ENCODE measurements around the gene C2orf80.

C2orf80 gene

DNA sequence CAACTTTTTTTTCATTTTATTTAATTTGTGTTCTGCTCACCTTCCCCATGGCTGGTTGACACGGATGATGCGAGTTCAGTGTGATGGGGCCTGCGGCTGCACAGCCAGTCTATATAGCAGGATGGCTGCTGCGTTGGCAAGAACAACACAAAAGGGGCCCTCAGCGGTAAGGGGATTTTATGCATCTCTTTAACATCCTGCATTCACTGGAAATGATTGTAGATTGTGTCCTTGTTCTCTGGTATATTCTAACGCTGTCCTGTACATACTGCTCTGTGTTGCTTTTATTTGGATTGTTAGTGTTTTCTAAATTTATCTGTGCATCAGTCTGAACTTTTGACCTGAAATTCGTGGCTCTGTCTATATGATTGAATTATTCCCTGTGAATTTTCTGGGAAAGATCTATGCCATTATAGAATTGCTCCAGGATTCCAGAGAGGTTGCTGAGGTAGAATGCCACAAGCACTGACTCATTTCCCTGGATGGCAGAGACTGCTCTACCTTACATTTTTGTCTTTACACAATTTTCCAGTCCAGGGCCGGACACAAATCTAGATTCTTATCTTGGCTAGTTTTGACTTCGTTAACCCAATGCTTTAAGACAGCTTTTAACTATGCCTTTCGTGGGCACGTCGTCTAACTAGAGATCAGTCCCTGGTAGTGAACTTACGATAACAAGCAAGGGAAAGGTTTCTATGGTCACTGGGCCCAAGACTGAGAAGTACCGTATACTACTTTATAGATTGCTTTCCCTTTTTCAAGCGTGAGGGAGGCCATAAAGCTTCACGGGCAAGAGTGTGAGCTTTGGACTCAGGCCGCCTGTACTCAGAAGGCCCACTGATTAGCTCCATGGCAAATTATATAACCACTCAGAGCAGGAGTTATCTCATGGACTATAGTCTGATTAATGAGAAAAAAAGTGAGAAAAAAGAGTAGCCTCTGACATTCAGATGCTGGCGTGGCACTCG is 59.8 kb downstream of the C2orf80 start, which contains the start of gene CRYGC:
Gene CRYGC, minus strand, starts transcription at position 85 of the 968 bp plus-strand sequence. Its CDS starts 36 bp downstream, at position 49.
- Histone ChIP-seq H4K91ac (ENCODE audit: low read depth, low read length, poor library complexity) (no peak within 1 kb of the TSS), H3K4me3 (ENCODE audit: low read length in 2 of 2) (no peak within 1 kb of the TSS), H2BK15ac (ENCODE audit: low read length) (no peak within 1 kb of the TSS), H3K27ac (replicated peaks; ENCODE audit: low read length) (no peak within 1 kb of the TSS), H3K18ac (ENCODE audit: low read length) (no peak within 1 kb of the TSS), H3K4me1 (ENCODE audit: control insufficient read depth in 2 of 2, insufficient read depth in 1 of 2, low read depth in 1 of 2, low read length in 2 of 2) (peaks cover 2 to 8% of the 10 kb centered on the region in 2 donors), H3K36me3 (replicated peaks in 1 of 2; ENCODE audit: control insufficient read depth in 2 of 2, insufficient read depth in 2 of 2, low read length in 2 of 2) (no peaks in the 10 kb centered on the region), H2BK5ac (ENCODE audit: low read length) (no peak within 1 kb of the TSS), H3K27me3 (ENCODE audit: control insufficient read depth in 3 of 3, insufficient read depth in 3 of 3, low read depth in 1 of 3, low read length in 3 of 3) (no peaks in the 10 kb centered on the region), H2AFZ (ENCODE audit: low read length) (peak within 1 kb of the TSS; percentile 72), H3K9me3 (replicated peaks in 1 of 2; ENCODE audit: control insufficient read depth in 2 of 2, insufficient read depth in 1 of 2, low read depth in 1 of 2, low read length in 2 of 2) (no peaks in the 10 kb centered on the region), H3K4ac (ENCODE audit: low read length) (no peak within 1 kb of the TSS), H4K8ac (ENCODE audit: low read depth, low read length) (no peak within 1 kb of the TSS), H3K14ac (ENCODE audit: low read length) (no peak within 1 kb of the TSS), H3K9ac (ENCODE audit: low read depth, low read length, poor library complexity) (no peak within 1 kb of the TSS), H2BK120ac (ENCODE audit: low read depth, low read length) (no peak within 1 kb of the TSS), H3K23ac (ENCODE audit: low read depth, low read length, poor library complexity) (no peak within 1 kb of the TSS), H2AK5ac (ENCODE audit: low read depth, low read length) (no peak within 1 kb of the TSS), H3K4me2 (ENCODE audit: insufficient read depth, low read length, poor library complexity, severe bottlenecking) (no peak within 1 kb of the TSS), H3K79me1 (ENCODE audit: low read depth, low read length) (no peaks in the 10 kb centered on the region), H2BK12ac (ENCODE audit: low read length) (no peak within 1 kb of the TSS)
- WGBS, 2 donors (ENCODE audit: extremely low coverage in 2 of 2, insufficient read length in 2 of 2, insufficient replicate concordance in 1 of 2), result no CpG with 5 or more reads among the region's 19 CpGs
- no peak for DNase-seq (ENCODE audit: low spot score)

DNA sequence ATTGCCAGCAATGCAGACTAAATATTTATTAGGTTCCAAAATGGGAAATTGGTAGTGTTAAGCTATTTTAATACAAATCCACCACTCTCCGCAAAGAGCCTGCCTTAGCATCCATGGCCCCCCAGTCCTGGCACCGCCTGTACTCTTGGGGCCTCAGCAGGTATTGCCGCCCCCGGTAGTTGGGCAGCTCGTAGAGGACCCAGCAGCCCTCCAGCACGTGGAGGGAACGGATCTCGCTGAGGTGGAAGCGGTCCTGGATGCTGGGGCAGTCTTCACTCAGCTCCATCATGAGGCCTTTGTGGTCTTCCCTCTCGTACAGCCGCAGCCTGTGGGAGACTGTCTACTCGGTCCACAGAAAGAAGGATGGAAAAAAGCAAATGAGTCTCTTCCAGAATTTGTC is 61.7 kb downstream of the C2orf80 start:
- no peak overlapping the region for H4K91ac ChIP-seq (ENCODE audit: low read depth, low read length, poor library complexity)
- H3K23ac ChIP-seq (ENCODE audit: low read depth, low read length, poor library complexity), result no peak overlapping the region
- no peak overlapping the region for H3K27ac ChIP-seq (replicated peaks; ENCODE audit: low read length)
- H3K4me3 ChIP-seq (ENCODE audit: low read length in 2 of 2), result no peak overlapping the region
- H3K14ac ChIP-seq (ENCODE audit: low read length), result no peak overlapping the region
- H3K4ac ChIP-seq (ENCODE audit: low read length), result no peak overlapping the region
- H2BK5ac ChIP-seq (ENCODE audit: low read length), result no peak overlapping the region
- no peak overlapping the region for H2AK5ac ChIP-seq (ENCODE audit: low read depth, low read length)
- peak overlapping the region; percentile 74 for H3K18ac ChIP-seq (ENCODE audit: low read length)
- H2BK120ac ChIP-seq (ENCODE audit: low read depth, low read length), result no peak overlapping the region
- no peak overlapping the region for H2AFZ ChIP-seq (ENCODE audit: low read length)
- no peak overlapping the region for H3K4me2 ChIP-seq (ENCODE audit: insufficient read depth, low read length, poor library complexity, severe bottlenecking)
- H2BK12ac ChIP-seq (ENCODE audit: low read length), result no peak overlapping the region
- no peak overlapping the region for H4K8ac ChIP-seq (ENCODE audit: low read depth, low read length)
- no peak for DNase-seq (ENCODE audit: low spot score)
- H2BK15ac ChIP-seq (ENCODE audit: low read length), result no peak overlapping the region
- no CpG with 5 or more reads among the region's 12 CpGs for WGBS, 2 donors (ENCODE audit: extremely low coverage in 2 of 2, insufficient read length in 2 of 2, insufficient replicate concordance in 1 of 2)
- H3K36me3 ChIP-seq (replicated peaks in 1 of 2; ENCODE audit: control insufficient read depth in 2 of 2, insufficient read depth in 2 of 2, low read length in 2 of 2), result no peaks in the 10 kb centered on the region
- H3K9ac ChIP-seq (ENCODE audit: low read depth, low read length, poor library complexity), result no peak overlapping the region
- no peaks in the 10 kb centered on the region for H3K27me3 ChIP-seq (ENCODE audit: control insufficient read depth in 3 of 3, insufficient read depth in 3 of 3, low read depth in 1 of 3, low read length in 3 of 3)
- H3K9me3 ChIP-seq (replicated peaks in 1 of 2; ENCODE audit: control insufficient read depth in 2 of 2, insufficient read depth in 1 of 2, low read depth in 1 of 2, low read length in 2 of 2), result no peaks in the 10 kb centered on the region
- H3K79me1 ChIP-seq (ENCODE audit: low read depth, low read length), result no peaks in the 10 kb centered on the region
- peaks cover 0 to 8% of the 10 kb centered on the region in 2 donors for H3K4me1 ChIP-seq (ENCODE audit: control insufficient read depth in 2 of 2, insufficient read depth in 1 of 2, low read depth in 1 of 2, low read length in 2 of 2)

DNA sequence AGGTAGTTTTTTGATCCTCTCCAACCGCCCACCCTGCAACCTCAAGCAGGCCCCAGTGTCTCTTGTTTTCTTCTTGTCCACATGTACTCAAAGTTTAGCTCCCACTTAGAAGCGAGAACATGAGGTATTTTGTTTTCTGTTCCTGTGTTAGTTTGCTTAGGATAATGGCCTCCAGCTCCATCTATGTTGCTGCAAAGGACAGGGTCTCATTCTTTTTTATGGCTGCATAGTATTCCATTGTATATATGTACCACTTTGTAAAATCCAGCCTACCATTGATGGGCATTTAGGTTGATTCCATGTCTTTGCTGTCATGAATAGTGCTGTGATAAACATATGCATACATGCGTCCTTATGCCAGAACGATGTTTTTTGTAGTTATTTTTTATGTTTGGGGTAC is 62.7 kb downstream of the C2orf80 start:
- Histone ChIP-seq H3K79me1 (ENCODE audit: low read depth, low read length) (no peaks in the 10 kb centered on the region), H3K4ac (ENCODE audit: low read length) (no peak overlapping the region), H3K27ac (replicated peaks; ENCODE audit: low read length) (no peak overlapping the region), H3K23ac (ENCODE audit: low read depth, low read length, poor library complexity) (no peak overlapping the region), H3K27me3 (ENCODE audit: control insufficient read depth in 3 of 3, insufficient read depth in 3 of 3, low read depth in 1 of 3, low read length in 3 of 3) (no peaks in the 10 kb centered on the region), H3K4me2 (ENCODE audit: insufficient read depth, low read length, poor library complexity, severe bottlenecking) (no peak overlapping the region), H2BK12ac (ENCODE audit: low read length) (no peak overlapping the region), H2AK5ac (ENCODE audit: low read depth, low read length) (no peak overlapping the region), H3K18ac (ENCODE audit: low read length) (no peak overlapping the region), H3K36me3 (replicated peaks in 1 of 2; ENCODE audit: control insufficient read depth in 2 of 2, insufficient read depth in 2 of 2, low read length in 2 of 2) (no peaks in the 10 kb centered on the region), H3K4me3 (ENCODE audit: low read length in 2 of 2) (no peak overlapping the region), H3K9me3 (replicated peaks in 1 of 2; ENCODE audit: control insufficient read depth in 2 of 2, insufficient read depth in 1 of 2, low read depth in 1 of 2, low read length in 2 of 2) (no peaks in the 10 kb centered on the region), H2BK120ac (ENCODE audit: low read depth, low read length) (no peak overlapping the region), H4K91ac (ENCODE audit: low read depth, low read length, poor library complexity) (no peak overlapping the region), H3K14ac (ENCODE audit: low read length) (no peak overlapping the region), H2AFZ (ENCODE audit: low read length) (no peak overlapping the region), H2BK5ac (ENCODE audit: low read length) (no peak overlapping the region), H3K9ac (ENCODE audit: low read depth, low read length, poor library complexity) (no peak overlapping the region), H2BK15ac (ENCODE audit: low read length) (no peak overlapping the region), H4K8ac (ENCODE audit: low read depth, low read length) (no peak overlapping the region), H3K4me1 (ENCODE audit: control insufficient read depth in 2 of 2, insufficient read depth in 1 of 2, low read depth in 1 of 2, low read length in 2 of 2) (peaks cover 0 to 8% of the 10 kb centered on the region in 2 donors)
- DNase-seq (ENCODE audit: low spot score), result no peak
- WGBS, 2 donors (ENCODE audit: extremely low coverage in 2 of 2, insufficient read length in 2 of 2, insufficient replicate concordance in 1 of 2), result no CpG with 5 or more reads among the region's 4 CpGs

GRCh38 chr2:208125251-208125650 is 64.6 kb downstream of the C2orf80 start:
- H3K4me2 ChIP-seq (ENCODE audit: insufficient read depth, low read length, poor library complexity, severe bottlenecking), result no peak overlapping the region
- H3K4me3 ChIP-seq (ENCODE audit: low read length in 2 of 2), result no peak overlapping the region
- no peak overlapping the region for H3K14ac ChIP-seq (ENCODE audit: low read length)
- no peak overlapping the region for H2BK15ac ChIP-seq (ENCODE audit: low read length)
- no peak overlapping the region for H2AK5ac ChIP-seq (ENCODE audit: low read depth, low read length)
- H2AFZ ChIP-seq (ENCODE audit: low read length), result no peak overlapping the region
- no peak overlapping the region for H2BK12ac ChIP-seq (ENCODE audit: low read length)
- H3K18ac ChIP-seq (ENCODE audit: low read length), result no peak overlapping the region
- H3K9ac ChIP-seq (ENCODE audit: low read depth, low read length, poor library complexity), result no peak overlapping the region
- H3K23ac ChIP-seq (ENCODE audit: low read depth, low read length, poor library complexity), result no peak overlapping the region
- H3K27ac ChIP-seq (replicated peaks; ENCODE audit: low read length), result no peak overlapping the region
- H3K36me3 ChIP-seq (replicated peaks in 1 of 2; ENCODE audit: control insufficient read depth in 2 of 2, insufficient read depth in 2 of 2, low read length in 2 of 2), result no peaks in the 10 kb centered on the region
- WGBS, 2 donors (ENCODE audit: extremely low coverage in 2 of 2, insufficient read length in 2 of 2, insufficient replicate concordance in 1 of 2), result no CpG with 5 or more reads among the region's 4 CpGs
- peaks cover 0 to 8% of the 10 kb centered on the region in 2 donors for H3K4me1 ChIP-seq (ENCODE audit: control insufficient read depth in 2 of 2, insufficient read depth in 1 of 2, low read depth in 1 of 2, low read length in 2 of 2)
- H2BK120ac ChIP-seq (ENCODE audit: low read depth, low read length), result no peak overlapping the region
- DNase-seq (ENCODE audit: low spot score), result no peak
- H4K91ac ChIP-seq (ENCODE audit: low read depth, low read length, poor library complexity), result no peak overlapping the region
- no peak overlapping the region for H4K8ac ChIP-seq (ENCODE audit: low read depth, low read length)
- H3K4ac ChIP-seq (ENCODE audit: low read length), result no peak overlapping the region
- no peaks in the 10 kb centered on the region for H3K79me1 ChIP-seq (ENCODE audit: low read depth, low read length)
- H3K27me3 ChIP-seq (ENCODE audit: control insufficient read depth in 3 of 3, insufficient read depth in 3 of 3, low read depth in 1 of 3, low read length in 3 of 3), result no peaks in the 10 kb centered on the region
- H2BK5ac ChIP-seq (ENCODE audit: low read length), result no peak overlapping the region
- H3K9me3 ChIP-seq (replicated peaks in 1 of 2; ENCODE audit: control insufficient read depth in 2 of 2, insufficient read depth in 1 of 2, low read depth in 1 of 2, low read length in 2 of 2), result no peaks in the 10 kb centered on the region

Measured in neuronal stem cell (in vitro differentiated cells).